Muscle of arm (tissue), 12 donors: ENCODE measurements around the gene SUN2. TPM values are rescaled to one million over a fixed set of nuclear protein-coding genes. Genes with fewer than 3 reads are reported as not detected.

Experiments used
- DNase-seq: peaks from one replicate; pipeline ENCODE4 v3.0.0-alpha.2; 2013
- polyA plus RNA-seq, 12 donors: library from polyadenylated mRNA; unstranded; fragments of 120-200 nt; gene quantifications; one replicate each; pipeline ENCODE4 v1.2.1, GENCODE V29; 2013; ENCODE audit not compliant: insufficient read length in 12 of 12

The SUN2 gene
- polyA plus RNA-seq, 12 donors = 39.3 to 85.0 (median 47.5) TPM; not detected in 1

GRCh38 chr22:38718414-38718813, 37.4 kb downstream of the SUN2 start:
- no peak for DNase-seq

GRCh38 chr22:38717244-38717643, 38.6 kb downstream of the SUN2 start:
- no peak for DNase-seq

GRCh38 chr22:38716826-38717225, 39.0 kb downstream of the SUN2 start:
- DNase-seq = no peak

GRCh38 chr22:38716271-38716670, 39.5 kb downstream of the SUN2 start:
- no peak for DNase-seq

GRCh38 chr22:38715852-38716251, 39.9 kb downstream of the SUN2 start:
- no peak for DNase-seq

- DNase-seq = no peak
Measured at GRCh38 chr22:38715176-38715764, 40.5 kb downstream of the SUN2 start.

- no peak for DNase-seq
Measured at GRCh38 chr22:38713921-38714320, 41.9 kb downstream of the SUN2 start.

GRCh38 chr22:38712486-38713207, 43.2 kb downstream of the SUN2 start:
- DNase-seq = no peak

- DNase-seq = no peak
Measured at GRCh38 chr22:38710866-38711265, 44.9 kb downstream of the SUN2 start.

GRCh38 chr22:38710351-38710750, 45.4 kb downstream of the SUN2 start:
- no peak for DNase-seq

- DNase-seq = no peak
Measured at GRCh38 chr22:38709306-38709705, 46.5 kb downstream of the SUN2 start.

GRCh38 chr22:38707984-38708383, 47.8 kb downstream of the SUN2 start:
- DNase-seq = no peak

- no peak for DNase-seq
Measured at GRCh38 chr22:38707346-38707745, 48.5 kb downstream of the SUN2 start.

GRCh38 chr22:38706901-38707195, 49.0 kb downstream of the SUN2 start:
- DNase-seq = no peak

- DNase-seq = peak; percentile 49
Measured at GRCh38 chr22:38706101-38706900, 49.5 kb downstream of the SUN2 start.

GRCh38 chr22:38705235-38706100, 50.3 kb downstream of the SUN2 start, which contains the start of gene GTPBP1:
TSS of gene GTPBP1 (plus strand) at chr22:38705944. CDS start at chr22:38705956, 12 bp downstream.
- DNase-seq = peak; percentile 100

GRCh38 chr22:38704654-38705234, 51.1 kb downstream of the SUN2 start:
- DNase-seq = no peak

GRCh38 chr22:38700789-38701628, 54.8 kb downstream of the SUN2 start, which contains the start of gene JOSD1:
TSS of gene JOSD1 (minus strand) at chr22:38700943. CDS start at chr22:38699987, 956 bp downstream.
- peak; percentile 93 for DNase-seq

- DNase-seq = peak; percentile 59
Measured at GRCh38 chr22:38700270-38700788, 55.5 kb downstream of the SUN2 start.

GRCh38 chr22:38699784-38700183, 56.0 kb downstream of the SUN2 start:
- no peak for DNase-seq
